ENCODE measurements around the gene ATP8A2. TPM values are rescaled to one million over a fixed set of nuclear protein-coding genes. Genes with fewer than 3 reads are reported as not detected.
A peak's percentile ranks its signal among the peaks of the same experiment; 100 is the strongest.

Gene ATP8A2
- polyA plus RNA-seq, 3 donors, result not detected

- H3K27ac ChIP-seq (ENCODE audit: low read depth in 1 of 2, low read length in 2 of 2), result peak overlapping the region in 1 of 2 donors; percentile 3
- Mint-ChIP-seq H3K4me3 (no peak overlapping the region), H3K27ac (peak overlapping the region in 4 of 7 donors; percentile 16 to 74 (median 51)), H3K4me1 (peaks cover 49% of the 10 kb centered on the region), H3K27me3 (ENCODE audit: low read depth in 3 of 3) (peaks cover 1 to 6% (median 2%) of the 10 kb centered on the region in 3 donors), H3K9me3 (peaks cover 1 to 7% (median 6%) of the 10 kb centered on the region in 7 donors), H3K36me3 (no peaks in the 10 kb centered on the region)
- no peaks in the 10 kb centered on the region for H4K20me1 ChIP-seq (ENCODE audit: insufficient read depth, low read length)
- no peaks in the 10 kb centered on the region for H3K27me3 ChIP-seq (ENCODE audit: control insufficient read depth in 2 of 2, insufficient read depth in 2 of 2, low read length in 2 of 2)
- WGBS (ENCODE audit: insufficient coverage), result 59% methylated on average over 6 of the region's 11 CpGs
- H3K36me3 ChIP-seq (replicated peaks in 1 of 2; ENCODE audit: control insufficient read depth in 1 of 2, insufficient read depth in 2 of 2, low read length in 2 of 2), result no peaks in the 10 kb centered on the region
- intact Hi-C loops (cut with micrococcal nuclease), result no loop called here
- H3K4me3 ChIP-seq (replicated peaks in 1 of 3; ENCODE audit: low read depth in 2 of 3, low read length in 3 of 3), result peak overlapping the region in 1 of 3 experiments; percentile 3
- H3K4me2 ChIP-seq (replicated peaks; ENCODE audit: extremely low read depth, low read length, poor library complexity, severe bottlenecking), result no peak overlapping the region
- no peak overlapping the region for H2AFZ ChIP-seq (ENCODE audit: insufficient read depth, low read depth, low read length, poor library complexity, severe bottlenecking)
- no peaks in the 10 kb centered on the region for H3K79me2 ChIP-seq (ENCODE audit: insufficient read depth, low read length)
- H3K4me1 ChIP-seq (ENCODE audit: control insufficient read depth in 1 of 2, insufficient read depth in 2 of 2, low read length in 2 of 2), result peaks cover 44 to 51% of the 10 kb centered on the region in 2 donors
- no peak overlapping the region for H3K9ac ChIP-seq (ENCODE audit: insufficient read depth, low read length, poor library complexity, severe bottlenecking)
- TF ChIP-seq CTCF (IDR thresholded peaks at IDR 0.05), result no peak
- DNase-seq, result no peak
- no peaks in the 10 kb centered on the region for H3K9me3 ChIP-seq (replicated peaks in 1 of 2; ENCODE audit: control insufficient read depth in 1 of 2, insufficient read depth in 1 of 2, low read length in 2 of 2)
Observed at GRCh38 chr13:25874064-25874737, 502.4 kb downstream of the ATP8A2 start.

GRCh38 chr13:25874907-25875306, 503.1 kb downstream of the ATP8A2 start:
- Mint-ChIP-seq H3K36me3 (no peaks in the 10 kb centered on the region), H3K4me1 (peaks cover 49% of the 10 kb centered on the region), H3K4me3 (no peak overlapping the region), H3K27me3 (ENCODE audit: low read depth in 3 of 3) (peaks cover 1 to 6% (median 2%) of the 10 kb centered on the region in 3 donors), H3K9me3 (peaks cover 1 to 7% (median 4%) of the 10 kb centered on the region in 7 donors), H3K27ac (peak overlapping the region in 1 of 7 donors; percentile 28)
- no peaks in the 10 kb centered on the region for H3K9me3 ChIP-seq (replicated peaks in 1 of 2; ENCODE audit: control insufficient read depth in 1 of 2, insufficient read depth in 1 of 2, low read length in 2 of 2)
- H4K20me1 ChIP-seq (ENCODE audit: insufficient read depth, low read length), result no peaks in the 10 kb centered on the region
- DNase-seq, result peak; percentile 21 to 50 (median 24)
- H3K4me2 ChIP-seq (replicated peaks; ENCODE audit: extremely low read depth, low read length, poor library complexity, severe bottlenecking), result peak overlapping the region; percentile 4
- H3K4me1 ChIP-seq (ENCODE audit: control insufficient read depth in 1 of 2, insufficient read depth in 2 of 2, low read length in 2 of 2), result peaks cover 44 to 51% of the 10 kb centered on the region in 2 donors
- H3K27me3 ChIP-seq (ENCODE audit: control insufficient read depth in 2 of 2, insufficient read depth in 2 of 2, low read length in 2 of 2), result no peaks in the 10 kb centered on the region
- no peak overlapping the region for H3K27ac ChIP-seq (ENCODE audit: low read depth in 1 of 2, low read length in 2 of 2)
- H3K4me3 ChIP-seq (replicated peaks in 1 of 3; ENCODE audit: low read depth in 2 of 3, low read length in 3 of 3), result no peak overlapping the region
- TF ChIP-seq CTCF (IDR thresholded peaks at IDR 0.05), result no peak
- no peak overlapping the region for H3K9ac ChIP-seq (ENCODE audit: insufficient read depth, low read length, poor library complexity, severe bottlenecking)
- H3K36me3 ChIP-seq (replicated peaks in 1 of 2; ENCODE audit: control insufficient read depth in 1 of 2, insufficient read depth in 2 of 2, low read length in 2 of 2), result no peaks in the 10 kb centered on the region
- H3K79me2 ChIP-seq (ENCODE audit: insufficient read depth, low read length), result no peaks in the 10 kb centered on the region
- H2AFZ ChIP-seq (ENCODE audit: insufficient read depth, low read depth, low read length, poor library complexity, severe bottlenecking), result no peak overlapping the region
- intact Hi-C loops (cut with micrococcal nuclease), result no loop called here
- 20% methylated on average over 1 of the region's 6 CpGs for WGBS (ENCODE audit: insufficient coverage)

Measured in CD14-positive monocyte (primary cell).